Breast epithelium (tissue), 3 donors: ENCODE measurements around the gene BCL2L13.

Experiments used
- POLR2A ChIP-seq: fragments of 450-650 bp; IDR thresholded peaks from one replicate; pipeline ENCODE4 v1.6.1; 2016; ENCODE audit warnings: antibody characterized with exemption, mild to moderate bottlenecking, moderate library complexity
- POLR2AphosphoS5 ChIP-seq, 3 donors: sonication (generic); formaldehyde crosslinking; IDR thresholded peaks; one replicate each; pipeline ENCODE4 v1.6.1; 2017; ENCODE audit warnings: antibody characterized with exemption in 3 of 3
- TF ChIP-seq, protein P1 (sequence below), 3 donors: fragments of 450-650 bp; IDR thresholded peaks; one replicate each; pipeline ENCODE4 v1.5.1; 2016 to 2017; ENCODE audit warnings: antibody characterized with exemption in 3 of 3, mild to moderate bottlenecking in 3 of 3, moderate library complexity in 3 of 3

- TF ChIP-seq, protein P1, sequence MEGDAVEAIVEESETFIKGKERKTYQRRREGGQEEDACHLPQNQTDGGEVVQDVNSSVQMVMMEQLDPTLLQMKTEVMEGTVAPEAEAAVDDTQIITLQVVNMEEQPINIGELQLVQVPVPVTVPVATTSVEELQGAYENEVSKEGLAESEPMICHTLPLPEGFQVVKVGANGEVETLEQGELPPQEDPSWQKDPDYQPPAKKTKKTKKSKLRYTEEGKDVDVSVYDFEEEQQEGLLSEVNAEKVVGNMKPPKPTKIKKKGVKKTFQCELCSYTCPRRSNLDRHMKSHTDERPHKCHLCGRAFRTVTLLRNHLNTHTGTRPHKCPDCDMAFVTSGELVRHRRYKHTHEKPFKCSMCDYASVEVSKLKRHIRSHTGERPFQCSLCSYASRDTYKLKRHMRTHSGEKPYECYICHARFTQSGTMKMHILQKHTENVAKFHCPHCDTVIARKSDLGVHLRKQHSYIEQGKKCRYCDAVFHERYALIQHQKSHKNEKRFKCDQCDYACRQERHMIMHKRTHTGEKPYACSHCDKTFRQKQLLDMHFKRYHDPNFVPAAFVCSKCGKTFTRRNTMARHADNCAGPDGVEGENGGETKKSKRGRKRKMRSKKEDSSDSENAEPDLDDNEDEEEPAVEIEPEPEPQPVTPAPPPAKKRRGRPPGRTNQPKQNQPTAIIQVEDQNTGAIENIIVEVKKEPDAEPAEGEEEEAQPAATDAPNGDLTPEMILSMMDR (IDR thresholded peaks at IDR 0.05) = no peak
- no peak for TF ChIP-seq POLR2AphosphoS5 (IDR thresholded peaks at IDR 0.05)
- no peak for TF ChIP-seq POLR2A
Measured at GRCh38 chr22:17716529-17716928, 78.0 kb downstream of the BCL2L13 start.
